WTC11 (cell line): ENCODE measurements around the gene DPY30. TPM values are rescaled to one million over a fixed set of nuclear protein-coding genes. Genes with fewer than 3 reads are reported as not detected.

Source experiments
- ATAC-seq: fragments of 200-7000 bp; cut with Tn5 transposase; 2 replicates; pipeline ENCODE4 v1.10.0; 2021; ENCODE audit warnings: mild to moderate bottlenecking, moderate library complexity
- CTCF ChIA-PET: fragments of 300-600 bp; sonication (Branson Sonifier 250); formaldehyde crosslinking; loops from one replicate; lab custom pipeline; 2021; ENCODE audit warnings: antibody characterized with exemption; lab: Charles Lee
- POLR2A ChIA-PET: fragments of 350-600 bp; sonication (Branson Sonifier 250); formaldehyde crosslinking; loops from one replicate; lab custom pipeline; 2021; ENCODE audit warnings: antibody characterized with exemption; lab: Charles Lee
- DNase-seq: peaks from one replicate; pipeline ENCODE4 v3.0.0; 2021; ENCODE audit warnings: low spot score
- H3K27ac Mint-ChIP-seq: 2 replicates; pipeline ENCODE4 v1.8.0; 2021; ENCODE audit warnings: mixed read lengths
- H3K27me3 Mint-ChIP-seq: 2 replicates; pipeline ENCODE4 v1.8.0; 2021; ENCODE audit warnings: low read depth, mild to moderate bottlenecking, moderate library complexity, mixed read lengths
- H3K36me3 Mint-ChIP-seq: 2 replicates; pipeline ENCODE4 v1.8.0; 2021; ENCODE audit warnings: mixed read lengths
- H3K4me1 Mint-ChIP-seq: 2 replicates; pipeline ENCODE4 v1.8.0; 2022; ENCODE audit warnings: mixed read lengths
- H3K4me3 Mint-ChIP-seq: 2 replicates; pipeline ENCODE4 v1.8.0; 2021; ENCODE audit warnings: mild to moderate bottlenecking, moderate library complexity, mixed read lengths
- H3K9me3 Mint-ChIP-seq: 2 replicates; pipeline ENCODE4 v1.8.0; 2021; ENCODE audit warnings: mixed read lengths
- ATF1 ChIP-seq: sonication (generic); formaldehyde crosslinking; IDR thresholded peaks from 2 replicates; pipeline ENCODE4 v1.8.1; 2023; ENCODE audit warnings: mild to moderate bottlenecking, moderate library complexity, missing genetic modification reagents
- JAZF1 ChIP-seq: fragments of 250-450 bp; sonication (Bioruptor Pico); IDR thresholded peaks from 2 replicates; pipeline ENCODE4 v1.9.0; 2021; ENCODE audit warnings: moderate library complexity, mild to moderate bottlenecking, inconsistent platforms
- SMAD3 ChIP-seq: sonication (generic); formaldehyde crosslinking; IDR thresholded peaks from 2 replicates; pipeline ENCODE4 v1.8.0; 2022; ENCODE audit warnings: missing genetic modification reagents, mild to moderate bottlenecking, borderline replicate concordance
- TP53 ChIP-seq: sonication (generic); formaldehyde crosslinking; IDR thresholded peaks from 2 replicates; pipeline ENCODE4 v1.8.1; 2023; ENCODE audit warnings: mild to moderate bottlenecking, missing genetic modification reagents
- total RNA-seq: library from RNA; stranded (reverse); gene quantifications from 3 replicates; pipeline ENCODE4 v1.2.3, GENCODE V29; 2021
- TF ChIP-seq, protein P1 (sequence below): sonication (generic); formaldehyde crosslinking; IDR thresholded peaks from 2 replicates; pipeline ENCODE4 v1.8.1; 2023; ENCODE audit warnings: mild to moderate bottlenecking, missing genetic modification reagents
- TF ChIP-seq, protein P2 (sequence below): fragments of 250-450 bp; sonication (Bioruptor Pico); IDR thresholded peaks from 2 replicates; pipeline ENCODE4 v1.9.0; 2021; ENCODE audit warnings: mild to moderate bottlenecking
- TF ChIP-seq, protein P3 (sequence below): sonication (generic); formaldehyde crosslinking; IDR thresholded peaks from 2 replicates; pipeline ENCODE4 v1.8.0; 2022; ENCODE audit warnings: mild to moderate bottlenecking, missing genetic modification reagents
- TF ChIP-seq, protein P4 (sequence below): sonication (generic); formaldehyde crosslinking; conservative IDR thresholded peaks from 2 replicates; pipeline ENCODE4 v1.8.1; 2023; ENCODE audit warnings: mild to moderate bottlenecking, low read depth, missing genetic modification reagents, moderate library complexity
- TF ChIP-seq, protein P5 (sequence below): fragments of 250-450 bp; sonication (Bioruptor Pico); IDR thresholded peaks from 2 replicates; pipeline ENCODE4 v1.8.0; 2021; ENCODE audit warnings: mild to moderate bottlenecking
- TF ChIP-seq, protein P6 (sequence below): sonication (generic); formaldehyde crosslinking; IDR thresholded peaks from 2 replicates; pipeline ENCODE4 v1.8.1; 2023; ENCODE audit warnings: mild to moderate bottlenecking, missing genetic modification reagents, moderate library complexity
- TF ChIP-seq, protein P7 (sequence below): sonication (generic); formaldehyde crosslinking; IDR thresholded peaks from 2 replicates; pipeline ENCODE4 v1.8.0; 2023; ENCODE audit warnings: missing genetic modification reagents
- TF ChIP-seq, protein P8 (sequence below): sonication (generic); formaldehyde crosslinking; IDR thresholded peaks from 2 replicates; pipeline ENCODE4 v1.8.0; 2023; ENCODE audit warnings: mild to moderate bottlenecking, missing genetic modification reagents
- TF ChIP-seq, protein P9 (sequence below): fragments of 250-450 bp; sonication (Bioruptor Pico); IDR thresholded peaks from 2 replicates; pipeline ENCODE4 v1.9.0; 2021; ENCODE audit warnings: mild to moderate bottlenecking
- TF ChIP-seq, protein P10 (sequence below): sonication (generic); formaldehyde crosslinking; IDR thresholded peaks from 2 replicates; pipeline ENCODE4 v1.8.0; 2022; ENCODE audit warnings: mild to moderate bottlenecking, missing genetic modification reagents

DPY30 gene
- total RNA-seq, 1 experiment from 2014 or later, result 116 TPM

DNA sequence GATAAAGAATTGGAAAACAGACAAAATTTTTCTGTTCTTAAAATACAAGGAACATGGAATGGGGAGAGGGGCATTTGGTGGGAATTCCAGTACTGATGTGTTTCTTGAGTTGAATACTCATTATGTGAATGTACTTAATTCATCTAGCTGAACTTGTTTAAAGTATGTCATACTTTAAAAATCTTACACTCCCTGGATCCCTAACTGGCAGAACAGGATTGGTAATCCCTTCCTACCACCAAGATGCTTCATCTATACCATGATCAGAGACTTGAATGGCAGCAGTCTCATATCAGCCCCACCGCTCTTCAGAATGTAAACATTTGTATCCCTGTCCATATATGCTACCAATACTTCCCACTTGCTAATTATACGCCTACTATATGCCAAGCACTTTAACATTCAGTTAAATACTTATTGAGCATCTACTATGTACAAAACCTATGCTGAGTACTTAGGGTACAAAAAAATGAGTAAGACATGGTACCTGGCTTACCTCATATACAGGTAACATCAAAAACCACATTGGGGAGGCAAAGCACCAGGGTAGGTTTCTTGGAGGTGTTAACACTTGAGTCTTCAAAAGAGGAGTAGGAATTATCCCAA lies 34.1 kb downstream of the DPY30 start:
- ChIA-PET POLR2A (no interaction called here), CTCF (interaction anchor here (1.6 kb wide), 1 partner anchor 119 kb away, joined by 5 read pairs; no protein-coding TSS in a partner anchor)
- DNase-seq, result no peak
- Mint-ChIP-seq H3K27me3 (no peaks in the 10 kb centered on the region), H3K36me3 (no peaks in the 10 kb centered on the region), H3K9me3 (no peaks in the 10 kb centered on the region), H3K27ac (no peak overlapping the region), H3K4me3 (no peak overlapping the region), H3K4me1 (peaks cover 28% of the 10 kb centered on the region)
- TF ChIP-seq, protein P1, sequence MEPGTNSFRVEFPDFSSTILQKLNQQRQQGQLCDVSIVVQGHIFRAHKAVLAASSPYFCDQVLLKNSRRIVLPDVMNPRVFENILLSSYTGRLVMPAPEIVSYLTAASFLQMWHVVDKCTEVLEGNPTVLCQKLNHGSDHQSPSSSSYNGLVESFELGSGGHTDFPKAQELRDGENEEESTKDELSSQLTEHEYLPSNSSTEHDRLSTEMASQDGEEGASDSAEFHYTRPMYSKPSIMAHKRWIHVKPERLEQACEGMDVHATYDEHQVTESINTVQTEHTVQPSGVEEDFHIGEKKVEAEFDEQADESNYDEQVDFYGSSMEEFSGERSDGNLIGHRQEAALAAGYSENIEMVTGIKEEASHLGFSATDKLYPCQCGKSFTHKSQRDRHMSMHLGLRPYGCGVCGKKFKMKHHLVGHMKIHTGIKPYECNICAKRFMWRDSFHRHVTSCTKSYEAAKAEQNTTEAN (CRISPR knock-in tag), result no peak
- TF ChIP-seq, protein P2, sequence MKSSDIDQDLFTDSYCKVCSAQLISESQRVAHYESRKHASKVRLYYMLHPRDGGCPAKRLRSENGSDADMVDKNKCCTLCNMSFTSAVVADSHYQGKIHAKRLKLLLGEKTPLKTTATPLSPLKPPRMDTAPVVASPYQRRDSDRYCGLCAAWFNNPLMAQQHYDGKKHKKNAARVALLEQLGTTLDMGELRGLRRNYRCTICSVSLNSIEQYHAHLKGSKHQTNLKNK, result no peak
- TF ChIP-seq JAZF1 (CRISPR knock-in tag), result no peak
- TF ChIP-seq, protein P3, sequence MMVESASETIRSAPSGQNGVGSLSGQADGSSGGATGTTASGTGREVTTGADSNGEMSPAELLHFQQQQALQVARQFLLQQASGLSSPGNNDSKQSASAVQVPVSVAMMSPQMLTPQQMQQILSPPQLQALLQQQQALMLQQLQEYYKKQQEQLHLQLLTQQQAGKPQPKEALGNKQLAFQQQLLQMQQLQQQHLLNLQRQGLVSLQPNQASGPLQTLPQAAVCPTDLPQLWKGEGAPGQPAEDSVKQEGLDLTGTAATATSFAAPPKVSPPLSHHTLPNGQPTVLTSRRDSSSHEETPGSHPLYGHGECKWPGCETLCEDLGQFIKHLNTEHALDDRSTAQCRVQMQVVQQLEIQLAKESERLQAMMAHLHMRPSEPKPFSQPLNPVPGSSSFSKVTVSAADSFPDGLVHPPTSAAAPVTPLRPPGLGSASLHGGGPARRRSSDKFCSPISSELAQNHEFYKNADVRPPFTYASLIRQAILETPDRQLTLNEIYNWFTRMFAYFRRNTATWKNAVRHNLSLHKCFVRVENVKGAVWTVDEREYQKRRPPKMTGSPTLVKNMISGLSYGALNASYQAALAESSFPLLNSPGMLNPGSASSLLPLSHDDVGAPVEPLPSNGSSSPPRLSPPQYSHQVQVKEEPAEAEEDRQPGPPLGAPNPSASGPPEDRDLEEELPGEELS (CRISPR knock-in tag), result no peak
- TF ChIP-seq SMAD3 (CRISPR knock-in tag), result no peak
- TF ChIP-seq, protein P4, sequence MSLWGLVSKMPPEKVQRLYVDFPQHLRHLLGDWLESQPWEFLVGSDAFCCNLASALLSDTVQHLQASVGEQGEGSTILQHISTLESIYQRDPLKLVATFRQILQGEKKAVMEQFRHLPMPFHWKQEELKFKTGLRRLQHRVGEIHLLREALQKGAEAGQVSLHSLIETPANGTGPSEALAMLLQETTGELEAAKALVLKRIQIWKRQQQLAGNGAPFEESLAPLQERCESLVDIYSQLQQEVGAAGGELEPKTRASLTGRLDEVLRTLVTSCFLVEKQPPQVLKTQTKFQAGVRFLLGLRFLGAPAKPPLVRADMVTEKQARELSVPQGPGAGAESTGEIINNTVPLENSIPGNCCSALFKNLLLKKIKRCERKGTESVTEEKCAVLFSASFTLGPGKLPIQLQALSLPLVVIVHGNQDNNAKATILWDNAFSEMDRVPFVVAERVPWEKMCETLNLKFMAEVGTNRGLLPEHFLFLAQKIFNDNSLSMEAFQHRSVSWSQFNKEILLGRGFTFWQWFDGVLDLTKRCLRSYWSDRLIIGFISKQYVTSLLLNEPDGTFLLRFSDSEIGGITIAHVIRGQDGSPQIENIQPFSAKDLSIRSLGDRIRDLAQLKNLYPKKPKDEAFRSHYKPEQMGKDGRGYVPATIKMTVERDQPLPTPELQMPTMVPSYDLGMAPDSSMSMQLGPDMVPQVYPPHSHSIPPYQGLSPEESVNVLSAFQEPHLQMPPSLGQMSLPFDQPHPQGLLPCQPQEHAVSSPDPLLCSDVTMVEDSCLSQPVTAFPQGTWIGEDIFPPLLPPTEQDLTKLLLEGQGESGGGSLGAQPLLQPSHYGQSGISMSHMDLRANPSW (CRISPR knock-in tag), result no peak
- TF ChIP-seq, protein P5, sequence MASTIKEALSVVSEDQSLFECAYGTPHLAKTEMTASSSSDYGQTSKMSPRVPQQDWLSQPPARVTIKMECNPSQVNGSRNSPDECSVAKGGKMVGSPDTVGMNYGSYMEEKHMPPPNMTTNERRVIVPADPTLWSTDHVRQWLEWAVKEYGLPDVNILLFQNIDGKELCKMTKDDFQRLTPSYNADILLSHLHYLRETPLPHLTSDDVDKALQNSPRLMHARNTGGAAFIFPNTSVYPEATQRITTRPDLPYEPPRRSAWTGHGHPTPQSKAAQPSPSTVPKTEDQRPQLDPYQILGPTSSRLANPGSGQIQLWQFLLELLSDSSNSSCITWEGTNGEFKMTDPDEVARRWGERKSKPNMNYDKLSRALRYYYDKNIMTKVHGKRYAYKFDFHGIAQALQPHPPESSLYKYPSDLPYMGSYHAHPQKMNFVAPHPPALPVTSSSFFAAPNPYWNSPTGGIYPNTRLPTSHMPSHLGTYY, result no peak
- TF ChIP-seq, protein P6, sequence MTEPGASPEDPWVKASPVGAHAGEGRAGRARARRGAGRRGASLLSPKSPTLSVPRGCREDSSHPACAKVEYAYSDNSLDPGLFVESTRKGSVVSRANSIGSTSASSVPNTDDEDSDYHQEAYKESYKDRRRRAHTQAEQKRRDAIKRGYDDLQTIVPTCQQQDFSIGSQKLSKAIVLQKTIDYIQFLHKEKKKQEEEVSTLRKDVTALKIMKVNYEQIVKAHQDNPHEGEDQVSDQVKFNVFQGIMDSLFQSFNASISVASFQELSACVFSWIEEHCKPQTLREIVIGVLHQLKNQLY, result no peak
- TF ChIP-seq, protein P7, sequence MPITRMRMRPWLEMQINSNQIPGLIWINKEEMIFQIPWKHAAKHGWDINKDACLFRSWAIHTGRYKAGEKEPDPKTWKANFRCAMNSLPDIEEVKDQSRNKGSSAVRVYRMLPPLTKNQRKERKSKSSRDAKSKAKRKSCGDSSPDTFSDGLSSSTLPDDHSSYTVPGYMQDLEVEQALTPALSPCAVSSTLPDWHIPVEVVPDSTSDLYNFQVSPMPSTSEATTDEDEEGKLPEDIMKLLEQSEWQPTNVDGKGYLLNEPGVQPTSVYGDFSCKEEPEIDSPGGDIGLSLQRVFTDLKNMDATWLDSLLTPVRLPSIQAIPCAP (CRISPR knock-in tag), result no peak
- TF ChIP-seq, protein P8, sequence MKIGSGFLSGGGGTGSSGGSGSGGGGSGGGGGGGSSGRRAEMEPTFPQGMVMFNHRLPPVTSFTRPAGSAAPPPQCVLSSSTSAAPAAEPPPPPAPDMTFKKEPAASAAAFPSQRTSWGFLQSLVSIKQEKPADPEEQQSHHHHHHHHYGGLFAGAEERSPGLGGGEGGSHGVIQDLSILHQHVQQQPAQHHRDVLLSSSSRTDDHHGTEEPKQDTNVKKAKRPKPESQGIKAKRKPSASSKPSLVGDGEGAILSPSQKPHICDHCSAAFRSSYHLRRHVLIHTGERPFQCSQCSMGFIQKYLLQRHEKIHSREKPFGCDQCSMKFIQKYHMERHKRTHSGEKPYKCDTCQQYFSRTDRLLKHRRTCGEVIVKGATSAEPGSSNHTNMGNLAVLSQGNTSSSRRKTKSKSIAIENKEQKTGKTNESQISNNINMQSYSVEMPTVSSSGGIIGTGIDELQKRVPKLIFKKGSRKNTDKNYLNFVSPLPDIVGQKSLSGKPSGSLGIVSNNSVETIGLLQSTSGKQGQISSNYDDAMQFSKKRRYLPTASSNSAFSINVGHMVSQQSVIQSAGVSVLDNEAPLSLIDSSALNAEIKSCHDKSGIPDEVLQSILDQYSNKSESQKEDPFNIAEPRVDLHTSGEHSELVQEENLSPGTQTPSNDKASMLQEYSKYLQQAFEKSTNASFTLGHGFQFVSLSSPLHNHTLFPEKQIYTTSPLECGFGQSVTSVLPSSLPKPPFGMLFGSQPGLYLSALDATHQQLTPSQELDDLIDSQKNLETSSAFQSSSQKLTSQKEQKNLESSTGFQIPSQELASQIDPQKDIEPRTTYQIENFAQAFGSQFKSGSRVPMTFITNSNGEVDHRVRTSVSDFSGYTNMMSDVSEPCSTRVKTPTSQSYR (CRISPR knock-in tag), result no peak
- TF ChIP-seq, protein P9, sequence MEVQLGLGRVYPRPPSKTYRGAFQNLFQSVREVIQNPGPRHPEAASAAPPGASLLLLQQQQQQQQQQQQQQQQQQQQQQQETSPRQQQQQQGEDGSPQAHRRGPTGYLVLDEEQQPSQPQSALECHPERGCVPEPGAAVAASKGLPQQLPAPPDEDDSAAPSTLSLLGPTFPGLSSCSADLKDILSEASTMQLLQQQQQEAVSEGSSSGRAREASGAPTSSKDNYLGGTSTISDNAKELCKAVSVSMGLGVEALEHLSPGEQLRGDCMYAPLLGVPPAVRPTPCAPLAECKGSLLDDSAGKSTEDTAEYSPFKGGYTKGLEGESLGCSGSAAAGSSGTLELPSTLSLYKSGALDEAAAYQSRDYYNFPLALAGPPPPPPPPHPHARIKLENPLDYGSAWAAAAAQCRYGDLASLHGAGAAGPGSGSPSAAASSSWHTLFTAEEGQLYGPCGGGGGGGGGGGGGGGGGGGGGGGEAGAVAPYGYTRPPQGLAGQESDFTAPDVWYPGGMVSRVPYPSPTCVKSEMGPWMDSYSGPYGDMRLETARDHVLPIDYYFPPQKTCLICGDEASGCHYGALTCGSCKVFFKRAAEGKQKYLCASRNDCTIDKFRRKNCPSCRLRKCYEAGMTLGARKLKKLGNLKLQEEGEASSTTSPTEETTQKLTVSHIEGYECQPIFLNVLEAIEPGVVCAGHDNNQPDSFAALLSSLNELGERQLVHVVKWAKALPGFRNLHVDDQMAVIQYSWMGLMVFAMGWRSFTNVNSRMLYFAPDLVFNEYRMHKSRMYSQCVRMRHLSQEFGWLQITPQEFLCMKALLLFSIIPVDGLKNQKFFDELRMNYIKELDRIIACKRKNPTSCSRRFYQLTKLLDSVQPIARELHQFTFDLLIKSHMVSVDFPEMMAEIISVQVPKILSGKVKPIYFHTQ, result no peak
- TF ChIP-seq ATF1, result no peak
- no peak for TF ChIP-seq TP53 (CRISPR knock-in tag)
- TF ChIP-seq, protein P10, sequence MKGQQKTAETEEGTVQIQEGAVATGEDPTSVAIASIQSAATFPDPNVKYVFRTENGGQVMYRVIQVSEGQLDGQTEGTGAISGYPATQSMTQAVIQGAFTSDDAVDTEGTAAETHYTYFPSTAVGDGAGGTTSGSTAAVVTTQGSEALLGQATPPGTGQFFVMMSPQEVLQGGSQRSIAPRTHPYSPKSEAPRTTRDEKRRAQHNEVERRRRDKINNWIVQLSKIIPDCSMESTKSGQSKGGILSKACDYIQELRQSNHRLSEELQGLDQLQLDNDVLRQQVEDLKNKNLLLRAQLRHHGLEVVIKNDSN (CRISPR knock-in tag), result no peak
- ATAC-seq, result no peak
